Calu3 (cell line): Measurements from ENCODE around the gene HAVCR2. TPM values are rescaled to one million over a fixed set of nuclear protein-coding genes. Genes with fewer than 3 reads are reported as not detected.

Experiments
- BruUV-seq: library from RNA; stranded (reverse); fragments of 400-500 nt; replicated peaks from 2 replicates; lab custom pipeline; 2021; lab: Mats Ljungman, UMichigan
- CTCF ChIA-PET: fragments of 300-600 bp; sonication (Branson Sonifier 250); formaldehyde crosslinking; loops from one replicate; lab custom pipeline; 2022; ENCODE audit warnings: antibody characterized with exemption; lab: Charles Lee
- DNase-seq: peaks from one replicate; pipeline ENCODE4 v3.0.0; 2022
- H3K27ac Mint-ChIP-seq: one replicate; pipeline ENCODE4 v1.8.0; 2022; ENCODE audit warnings: mixed read lengths; ENCODE audit not compliant: unreplicated experiment
- H3K27me3 Mint-ChIP-seq: one replicate; pipeline ENCODE4 v1.8.0; 2022; ENCODE audit warnings: mixed read lengths; ENCODE audit not compliant: unreplicated experiment
- H3K36me3 Mint-ChIP-seq: one replicate; pipeline ENCODE4 v1.8.0; 2022; ENCODE audit warnings: mild to moderate bottlenecking, moderate library complexity, mixed read lengths; ENCODE audit not compliant: insufficient read depth, unreplicated experiment
- H3K4me1 Mint-ChIP-seq: one replicate; pipeline ENCODE4 v1.8.0; 2022; ENCODE audit warnings: mild to moderate bottlenecking, low read depth, mixed read lengths; ENCODE audit not compliant: unreplicated experiment
- H3K4me3 Mint-ChIP-seq: one replicate; pipeline ENCODE4 v1.8.0; 2022; ENCODE audit warnings: mild to moderate bottlenecking, low read depth, moderate library complexity, mixed read lengths; ENCODE audit not compliant: unreplicated experiment
- H3K9me3 Mint-ChIP-seq: one replicate; pipeline ENCODE4 v1.8.0; 2022; ENCODE audit warnings: low read depth, mixed read lengths; ENCODE audit not compliant: unreplicated experiment
- intact Hi-C: fragments of 100-400 bp; cut with micrococcal nuclease; formaldehyde crosslinking; loops from one replicate; pipeline ENCODE4 v1.10.0; 2022; ENCODE audit not compliant: unreplicated experiment
- total RNA-seq: library from RNA; stranded (reverse); gene quantifications from 2 replicates; pipeline ENCODE4 v1.2.3, GENCODE V29; 2022
- TF ChIP-seq, protein P1 (sequence below): fragments of 200-600 bp; IDR thresholded peaks from one replicate; pipeline ENCODE4 v1.8.0; 2022; ENCODE audit warnings: antibody characterized with exemption; ENCODE audit not compliant: unreplicated experiment

Gene HAVCR2
- total RNA-seq, 1 experiment from 2014 or later = 0.19 TPM

DNA sequence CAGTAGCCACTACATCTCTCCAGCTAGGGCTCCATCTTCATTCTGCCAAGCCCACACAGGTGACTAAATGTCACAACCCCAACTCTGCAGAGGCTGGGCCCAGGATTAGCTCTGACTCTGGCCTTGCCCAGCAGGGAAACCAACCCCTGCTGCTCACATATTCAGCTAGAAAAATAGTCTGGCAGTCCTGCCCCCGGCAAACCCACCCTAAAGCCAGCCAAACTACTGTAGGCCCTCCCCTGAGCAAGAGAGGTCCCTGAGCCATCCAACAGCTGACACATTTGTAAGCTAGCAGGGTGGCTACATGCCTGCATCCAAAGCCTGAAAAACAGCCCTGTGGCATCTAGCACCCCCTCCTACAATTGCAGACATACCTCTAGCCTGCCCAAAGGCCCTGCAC is 11.3 kb upstream of the HAVCR2 start:
- TF ChIP-seq, protein P1, sequence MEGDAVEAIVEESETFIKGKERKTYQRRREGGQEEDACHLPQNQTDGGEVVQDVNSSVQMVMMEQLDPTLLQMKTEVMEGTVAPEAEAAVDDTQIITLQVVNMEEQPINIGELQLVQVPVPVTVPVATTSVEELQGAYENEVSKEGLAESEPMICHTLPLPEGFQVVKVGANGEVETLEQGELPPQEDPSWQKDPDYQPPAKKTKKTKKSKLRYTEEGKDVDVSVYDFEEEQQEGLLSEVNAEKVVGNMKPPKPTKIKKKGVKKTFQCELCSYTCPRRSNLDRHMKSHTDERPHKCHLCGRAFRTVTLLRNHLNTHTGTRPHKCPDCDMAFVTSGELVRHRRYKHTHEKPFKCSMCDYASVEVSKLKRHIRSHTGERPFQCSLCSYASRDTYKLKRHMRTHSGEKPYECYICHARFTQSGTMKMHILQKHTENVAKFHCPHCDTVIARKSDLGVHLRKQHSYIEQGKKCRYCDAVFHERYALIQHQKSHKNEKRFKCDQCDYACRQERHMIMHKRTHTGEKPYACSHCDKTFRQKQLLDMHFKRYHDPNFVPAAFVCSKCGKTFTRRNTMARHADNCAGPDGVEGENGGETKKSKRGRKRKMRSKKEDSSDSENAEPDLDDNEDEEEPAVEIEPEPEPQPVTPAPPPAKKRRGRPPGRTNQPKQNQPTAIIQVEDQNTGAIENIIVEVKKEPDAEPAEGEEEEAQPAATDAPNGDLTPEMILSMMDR = no peak

GRCh38 chr5:157116483-157116954 is 7.7 kb upstream of the HAVCR2 start:
- Mint-ChIP-seq H3K9me3 (no peaks in the 10 kb centered on the region), H3K4me3 (no peak overlapping the region), H3K36me3 (no peaks in the 10 kb centered on the region), H3K27ac (no peak overlapping the region), H3K4me1 (peaks cover 17% of the 10 kb centered on the region), H3K27me3 (no peaks in the 10 kb centered on the region)
- TF ChIP-seq, protein P1 = no peak
- BruUV-seq = no TSS peak
- intact Hi-C loops = no loop called here
- CTCF ChIA-PET = interaction anchor here (0.7 to 1.0 kb wide), 2 partner anchors 12 to 761 kb away, joined by 3 to 5 read pairs; no protein-coding TSS in a partner anchor
- no peak for DNase-seq

More for the DNA sequence above, 11.3 kb upstream of the HAVCR2 start:
- no TSS peak for BruUV-seq
- CTCF ChIA-PET = no interaction called here
- Mint-ChIP-seq H3K4me3 (no peak overlapping the region), H3K36me3 (no peaks in the 10 kb centered on the region), H3K9me3 (peaks cover 8% of the 10 kb centered on the region), H3K4me1 (peaks cover 2% of the 10 kb centered on the region), H3K27me3 (no peaks in the 10 kb centered on the region), H3K27ac (no peak overlapping the region)
- intact Hi-C loops = no loop called here
- no peak for DNase-seq

- H3K36me3 Mint-ChIP-seq = no peaks in the 10 kb centered on the region
- no peak overlapping the region for H3K27ac Mint-ChIP-seq
- no TSS peak for BruUV-seq
- H3K4me3 Mint-ChIP-seq = no peak overlapping the region
- intact Hi-C loops = no loop called here
- TF ChIP-seq, protein P1 = no peak
- DNase-seq = no peak
- H3K27me3 Mint-ChIP-seq = no peaks in the 10 kb centered on the region
- no peaks in the 10 kb centered on the region for H3K9me3 Mint-ChIP-seq
- CTCF ChIA-PET = interaction anchor here (0.6 kb wide), 1 partner anchor 211 kb away, joined by 3 read pairs; no protein-coding TSS in a partner anchor
- peaks cover 17% of the 10 kb centered on the region for H3K4me1 Mint-ChIP-seq
These were observed 6.7 kb upstream of the HAVCR2 start for GRCh38 chr5:157115502-157115901.

- CTCF ChIA-PET = interaction anchor here (0.7 kb wide), 1 partner anchor 248 kb away, joined by 3 read pairs; no protein-coding TSS in a partner anchor
- intact Hi-C loops = no loop called here
- H3K9me3 Mint-ChIP-seq = no peaks in the 10 kb centered on the region
- H3K4me3 Mint-ChIP-seq = no peak overlapping the region
- H3K36me3 Mint-ChIP-seq = no peaks in the 10 kb centered on the region
- no peak overlapping the region for H3K27ac Mint-ChIP-seq
- H3K27me3 Mint-ChIP-seq = no peaks in the 10 kb centered on the region
- TF ChIP-seq, protein P1 = no peak
- DNase-seq = no peak
- no TSS peak for BruUV-seq
- peaks cover 17% of the 10 kb centered on the region for H3K4me1 Mint-ChIP-seq
These were observed 6.2 kb upstream of the HAVCR2 start for GRCh38 chr5:157115012-157115411.
